Smooth muscle cell (in vitro differentiated cells): ENCODE results near the gene PUSL1. TPM values are rescaled to one million over a fixed set of nuclear protein-coding genes. Genes with fewer than 3 reads are reported as not detected.
A peak's percentile ranks its signal among the peaks of the same experiment; 100 is the strongest.

Source experiments
- DNase-seq: peaks from one replicate; lab custom pipeline; 2025; ENCODE audit not compliant: unreplicated experiment; lab: John Stamatoyannopoulos, UW
- H2AFZ ChIP-seq: fragments of 200-600 bp; sonication (generic); 2 replicates; pipeline ENCODE4 v1.6.0; 2016; ENCODE audit warnings: antibody characterized with exemption, low read depth, mild to moderate bottlenecking
- H3F3A ChIP-seq: fragments of 200-600 bp; sonication (generic); 2 replicates; pipeline ENCODE4 v1.6.0; 2017; ENCODE audit warnings: antibody characterized with exemption, low read depth
- H3K27ac ChIP-seq: fragments of 200-600 bp; sonication (generic); 2 replicates; pipeline ENCODE4 v1.5.1; 2016; ENCODE audit warnings: low read depth, mild to moderate bottlenecking
- H3K27me3 ChIP-seq: fragments of 200-600 bp; sonication (generic); 2 replicates; pipeline ENCODE4 v1.6.1; 2016; ENCODE audit warnings: low read depth, mild to moderate bottlenecking
- H3K36me3 ChIP-seq: fragments of 200-600 bp; sonication (generic); 2 replicates; pipeline ENCODE4 v1.5.1; 2016; ENCODE audit warnings: low read depth
- H3K4me1 ChIP-seq: fragments of 200-600 bp; sonication (generic); 2 replicates; pipeline ENCODE4 v1.5.1; 2016; ENCODE audit warnings: low read depth
- H3K4me2 ChIP-seq: fragments of 200-600 bp; sonication (generic); 2 replicates; pipeline ENCODE4 v1.6.0; 2016; ENCODE audit warnings: mild to moderate bottlenecking
- H3K4me3 ChIP-seq: fragments of 200-600 bp; sonication (generic); 2 replicates; pipeline ENCODE4 v1.5.1; 2016; ENCODE audit warnings: mild to moderate bottlenecking
- H3K79me2 ChIP-seq: fragments of 200-600 bp; sonication (generic); 2 replicates; pipeline ENCODE4 v1.6.0; 2016; ENCODE audit warnings: low read depth, mild to moderate bottlenecking
- H3K9ac ChIP-seq: fragments of 200-600 bp; sonication (generic); 2 replicates; pipeline ENCODE4 v1.6.0; 2016; ENCODE audit warnings: low read depth
- H3K9me3 ChIP-seq: fragments of 200-600 bp; sonication (generic); replicated peaks from 2 replicates; pipeline ENCODE4 v1.5.1; 2016; ENCODE audit warnings: low read depth
- H4K20me1 ChIP-seq: fragments of 200-600 bp; sonication (generic); 2 replicates; pipeline ENCODE4 v1.6.0; 2016; ENCODE audit warnings: low read depth
- CTCF ChIP-seq: fragments of 200-600 bp; sonication (generic); IDR thresholded peaks from 2 replicates; pipeline ENCODE4 v1.5.1; 2017; ENCODE audit warnings: borderline replicate concordance, mild to moderate bottlenecking, antibody characterized with exemption; ENCODE audit not compliant: insufficient read depth, poor library complexity, severe bottlenecking
- WGBS: methylation state at CpG from one replicate; pipeline ENCODE4 v1.1.7; 2016; ENCODE audit warnings: low lambda C conversion rate; 5-methylcytosine and 5-hydroxymethylcytosine counted together
- polyA plus RNA-seq: library from polyadenylated mRNA; unstranded; fragments of >200 nt; fragmentation: Nextera tagmentation; extraction: Ambion mirVana; gene quantifications from 2 replicates; pipeline ENCODE4 v1.2.1, GENCODE V29; 2016
- total RNA-seq: library from RNA; depleted of rRNA; stranded (reverse); fragments of >200 nt; gene quantifications from 2 replicates; pipeline ENCODE4 v1.2.3, GENCODE V29; 2014

PUSL1 gene
- total and polyA plus RNA-seq, 2 experiments from 2014 or later = 16.7 to 31.4 TPM

GRCh38 chr1:1303736-1304135 is 4.7 kb upstream of the PUSL1 start:
- Histone ChIP-seq H3K27me3 (no peaks in the 10 kb centered on the region), H3K9ac (no peak overlapping the region), H4K20me1 (peaks cover 83% of the 10 kb centered on the region), H3K4me2 (peak overlapping the region; percentile 99), H3K4me3 (no peak overlapping the region), H3F3A (no peaks in the 10 kb centered on the region), H3K4me1 (peaks cover 27% of the 10 kb centered on the region), H3K36me3 (no peaks in the 10 kb centered on the region), H3K27ac (peak overlapping the region; percentile 75), H3K9me3 (no peaks in the 10 kb centered on the region), H3K79me2 (peaks cover 32% of the 10 kb centered on the region), H2AFZ (no peak overlapping the region)
- TF ChIP-seq CTCF = no peak
- WGBS = 89% methylated on average over 13 of the region's 13 CpGs
- DNase-seq = no peak

GRCh38 chr1:1304331-1305299 is 3.8 kb upstream of the PUSL1 start:
- peak overlapping the region; percentile 99 for H3K4me2 ChIP-seq
- peaks cover 34% of the 10 kb centered on the region for H3K4me1 ChIP-seq
- peak overlapping the region; percentile 69 for H3K9ac ChIP-seq
- no peaks in the 10 kb centered on the region for H3K27me3 ChIP-seq
- H3K4me3 ChIP-seq = peak overlapping the region; percentile 86
- TF ChIP-seq CTCF = no peak
- 35% methylated on average over 20 of the region's 29 CpGs for WGBS
- H4K20me1 ChIP-seq = peaks cover 81% of the 10 kb centered on the region
- peak overlapping the region; percentile 75 for H3K27ac ChIP-seq
- H3F3A ChIP-seq = no peaks in the 10 kb centered on the region
- no peaks in the 10 kb centered on the region for H3K9me3 ChIP-seq
- DNase-seq = peak; percentile 70
- peaks cover 39% of the 10 kb centered on the region for H3K79me2 ChIP-seq
- no peak overlapping the region for H2AFZ ChIP-seq
- H3K36me3 ChIP-seq = no peaks in the 10 kb centered on the region

GRCh38 chr1:1305300-1306069 is 2.9 kb upstream of the PUSL1 start:
- no peak for TF ChIP-seq CTCF
- peak overlapping the region; percentile 75 for H3K27ac ChIP-seq
- peak; percentile 49 for DNase-seq
- no peak overlapping the region for H2AFZ ChIP-seq
- peak overlapping the region; percentile 99 for H3K4me2 ChIP-seq
- peaks cover 36% of the 10 kb centered on the region for H3K4me1 ChIP-seq
- peak overlapping the region; percentile 86 for H3K4me3 ChIP-seq
- H3K9me3 ChIP-seq = no peaks in the 10 kb centered on the region
- 42% methylated on average over 21 of the region's 25 CpGs for WGBS
- no peaks in the 10 kb centered on the region for H3K27me3 ChIP-seq
- peak overlapping the region; percentile 15 for H3K9ac ChIP-seq
- peaks cover 40% of the 10 kb centered on the region for H3K79me2 ChIP-seq
- H3K36me3 ChIP-seq = no peaks in the 10 kb centered on the region
- H4K20me1 ChIP-seq = peaks cover 81% of the 10 kb centered on the region
- peaks cover 4% of the 10 kb centered on the region for H3F3A ChIP-seq
